ENCODE measurements around the gene AUP1. TPM values are rescaled to one million over a fixed set of nuclear protein-coding genes. Genes with fewer than 3 reads are reported as not detected.

The AUP1 gene
- total and polyA plus RNA-seq, 10 of the 15 experiments (the other 5 are each of a cell fraction or from before 2014, with no cell fraction given), result 39.1 to 215 (median 138) TPM

GRCh38 chr2:74554820-74555531 is 25.5 kb upstream of the AUP1 start (continued):
- TF ChIP-seq ZNF217 (IDR thresholded peaks at IDR 0.05) (no peak), RFX5 (IDR thresholded peaks at IDR 0.05; ENCODE audit: low read depth, low read length) (no peak)

GRCh38 chr2:74553892-74554819 is 24.6 kb upstream of the AUP1 start, which contains the start of the genes DOK1 and LOXL3:
DOK1 (plus strand) TSS chr2:74554720; CDS start chr2:74554755, 35 bp downstream.
LOXL3 (minus strand) TSS chr2:74553942; CDS start chr2:74552634, 1,308 bp downstream.
- ChIA-PET RAD21 (ENCODE audit: unreplicated experiment) (interaction anchor here (0.7 to 8.6 kb wide), 6 partner anchors 15 to 112 kb away, joined by 3 to 96 read pairs (median 15); partner anchors contain the start of genes AUP1 and HTRA2), SMC1A (ENCODE audit: uncharacterized antibody, unreplicated experiment) (interaction anchor here (1.1 to 6.8 kb wide), 8 partner anchors 12 to 32 kb away, joined by 3 to 106 read pairs (median 6); partner anchors contain the start of genes AUP1 and HTRA2)
- under 1% methylated on average over 36 of the region's 73 CpGs for WGBS (ENCODE audit: insufficient coverage, insufficient replicate concordance, low lambda C conversion rate, missing lambda C conversion rate)
- TF ChIP-seq RBBP5 (conservative IDR thresholded peaks at IDR 0.05) (no peak), POLR2AphosphoS2 (IDR thresholded peaks at IDR 0.05; ENCODE audit: low read depth, low read length) (0 out of 2 replicates have a peak, but pooled peaks have one; percentile 45), CEBPZ (IDR thresholded peaks at IDR 0.05; ENCODE audit: low read depth, low read length) (no peak), ZZZ3 (IDR thresholded peaks at IDR 0.05; ENCODE audit: control insufficient read depth, insufficient read length, low read depth) (no peak), E2F8 (IDR thresholded peaks at IDR 0.05; ENCODE audit: low read depth, partially characterized antibody) (peak; percentile 83), SP1 (IDR thresholded peaks at IDR 0.05; ENCODE audit: low read depth, low read length) (no peak), EGR1 (IDR thresholded peaks at IDR 0.05; ENCODE audit: borderline replicate concordance in 1 of 2, low read depth in 2 of 2, low read length in 2 of 2) (peak in 1 of 2 experiments; percentile 12; a peak in 1 of 3 replicates), GATAD2B (conservative IDR thresholded peaks at IDR 0.05; ENCODE audit: low read depth) (peak; percentile 84), MEF2B (IDR thresholded peaks at IDR 0.05; ENCODE audit: partially characterized antibody, poor library complexity, severe bottlenecking) (no peak)

More at GRCh38 chr2:74553892-74554819, 24.6 kb upstream of the AUP1 start, which contains the start of the genes DOK1 and LOXL3:
- ChIA-PET POLR2A (interaction anchor here (0.6 to 17.8 kb wide), 5 partner anchors 22 to 558 kb away, joined by 3 to 441 read pairs (median 5); no protein-coding TSS in a partner anchor), CTCF (interaction anchor here (1.1 to 8.5 kb wide), 6 partner anchors 10 to 32 kb away, joined by 3 to 115 read pairs (median 5); no protein-coding TSS in a partner anchor)
- in situ Hi-C loops (cut with MboI), result no loop called here
- Histone ChIP-seq H4K20me1 (ENCODE audit: control insufficient read depth, insufficient read depth) (no peaks in the 10 kb centered on the region), H3K36me3 (ENCODE audit: control insufficient read depth in 2 of 2, insufficient read depth in 2 of 2, low read length in 1 of 2) (peaks cover 1 to 11% of the 10 kb centered on the region in 2 experiments; a peak in 2 of 4 replicates), H2AFZ (ENCODE audit: control insufficient read depth, low read depth, low read length) (peak within 1 kb of the TSS; percentile 87), H3K4me2 (ENCODE audit: control insufficient read depth, insufficient read depth) (peak within 1 kb of the TSS; percentile 95), H3K9me3 (replicated peaks; ENCODE audit: control insufficient read depth, insufficient read depth, low read length) (no peaks in the 10 kb centered on the region; the same call in 2 of the 3 replicates), H3K27me3 (replicated peaks in 1 of 2; ENCODE audit: control insufficient read depth in 2 of 2, insufficient read depth in 2 of 2, low read length in 1 of 2) (no peaks in the 10 kb centered on the region), H3K9ac (ENCODE audit: control insufficient read depth, insufficient read depth, low read length) (peak within 1 kb of the TSS; percentile 96), H3K79me2 (ENCODE audit: control insufficient read depth, insufficient read depth, low read length) (peaks cover 75% of the 10 kb centered on the region), H3K4me1 (ENCODE audit: control insufficient read depth, insufficient read depth, low read length) (peaks cover 29% of the 10 kb centered on the region), H3K27ac (ENCODE audit: control insufficient read depth, insufficient read depth) (peak within 1 kb of the TSS; percentile 93), H3K4me3 (peak within 1 kb of the TSS; percentile 95)
- intact Hi-C loops (cut with micrococcal nuclease; ENCODE audit: unreplicated experiment), result loop anchor here (1.0 to 2.0 kb wide), 3 partner anchors 17 to 31 kb away; no protein-coding TSS in a partner anchor
- ATAC-seq (peak; percentile 69), DNase-seq (ENCODE audit: low read depth, low spot score) (no peak), FAIRE-seq (no peak)
- BruUV-seq (replicated peaks), result no TSS peak

Data from GM12878 (cell line).